WTC11 (cell line): ENCODE data around the gene TRIM60. TPM values are rescaled to one million over a fixed set of nuclear protein-coding genes. Genes with fewer than 3 reads are reported as not detected.
A peak's percentile ranks its signal among the peaks of the same experiment; 100 is the strongest.

Source experiments
- ATAC-seq: fragments of 200-7000 bp; cut with Tn5 transposase; 2 replicates; pipeline ENCODE4 v1.10.0; 2021; ENCODE audit warnings: mild to moderate bottlenecking, moderate library complexity
- CTCF ChIA-PET: fragments of 300-600 bp; sonication (Branson Sonifier 250); formaldehyde crosslinking; loops from one replicate; lab custom pipeline; 2021; ENCODE audit warnings: antibody characterized with exemption; lab: Charles Lee
- POLR2A ChIA-PET: fragments of 350-600 bp; sonication (Branson Sonifier 250); formaldehyde crosslinking; loops from one replicate; lab custom pipeline; 2021; ENCODE audit warnings: antibody characterized with exemption; lab: Charles Lee
- DNase-seq: peaks from one replicate; pipeline ENCODE4 v3.0.0; 2021; ENCODE audit warnings: low spot score
- H3K27ac Mint-ChIP-seq: 2 replicates; pipeline ENCODE4 v1.8.0; 2021; ENCODE audit warnings: mixed read lengths
- H3K27me3 Mint-ChIP-seq: 2 replicates; pipeline ENCODE4 v1.8.0; 2021; ENCODE audit warnings: low read depth, mild to moderate bottlenecking, moderate library complexity, mixed read lengths
- H3K36me3 Mint-ChIP-seq: 2 replicates; pipeline ENCODE4 v1.8.0; 2021; ENCODE audit warnings: mixed read lengths
- H3K4me1 Mint-ChIP-seq: 2 replicates; pipeline ENCODE4 v1.8.0; 2022; ENCODE audit warnings: mixed read lengths
- H3K4me3 Mint-ChIP-seq: 2 replicates; pipeline ENCODE4 v1.8.0; 2021; ENCODE audit warnings: mild to moderate bottlenecking, moderate library complexity, mixed read lengths
- H3K9me3 Mint-ChIP-seq: 2 replicates; pipeline ENCODE4 v1.8.0; 2021; ENCODE audit warnings: mixed read lengths
- ATF1 ChIP-seq: sonication (generic); formaldehyde crosslinking; IDR thresholded peaks from 2 replicates; pipeline ENCODE4 v1.8.1; 2023; ENCODE audit warnings: mild to moderate bottlenecking, moderate library complexity, missing genetic modification reagents
- CBFB ChIP-seq: sonication (generic); formaldehyde crosslinking; IDR thresholded peaks from 2 replicates; pipeline ENCODE4 v1.8.1; 2022; ENCODE audit warnings: mild to moderate bottlenecking, low read depth, missing genetic modification reagents
- E2F5 ChIP-seq: sonication (generic); formaldehyde crosslinking; IDR thresholded peaks from 2 replicates; pipeline ENCODE4 v1.8.1; 2022; ENCODE audit warnings: mild to moderate bottlenecking, moderate library complexity, missing genetic modification reagents
- ESRRA ChIP-seq: sonication (generic); formaldehyde crosslinking; IDR thresholded peaks from 2 replicates; pipeline ENCODE4 v1.8.1; 2022; ENCODE audit warnings: mild to moderate bottlenecking, missing genetic modification reagents, borderline replicate concordance
- FOXK1 ChIP-seq: sonication (generic); formaldehyde crosslinking; IDR thresholded peaks from 2 replicates; pipeline ENCODE4 v1.8.0; 2022; ENCODE audit warnings: mild to moderate bottlenecking, moderate library complexity, missing genetic modification reagents
- FOXP1 ChIP-seq: sonication (generic); formaldehyde crosslinking; IDR thresholded peaks from 2 replicates; pipeline ENCODE4 v1.8.0; 2022; ENCODE audit warnings: missing genetic modification reagents, mild to moderate bottlenecking, moderate library complexity, borderline replicate concordance
- GABPB1 ChIP-seq: sonication (generic); formaldehyde crosslinking; IDR thresholded peaks from 2 replicates; pipeline ENCODE4 v1.8.1; 2023; ENCODE audit warnings: mild to moderate bottlenecking, missing genetic modification reagents
- IRF2 ChIP-seq: sonication (generic); formaldehyde crosslinking; IDR thresholded peaks from 2 replicates; pipeline ENCODE4 v1.8.0; 2022; ENCODE audit warnings: low read depth, missing genetic modification reagents, borderline replicate concordance
- MAX ChIP-seq: sonication (generic); formaldehyde crosslinking; IDR thresholded peaks from 2 replicates; pipeline ENCODE4 v1.8.0; 2022; ENCODE audit warnings: mild to moderate bottlenecking, missing genetic modification reagents
- MXD4 ChIP-seq: fragments of 250-450 bp; sonication (Bioruptor Pico); IDR thresholded peaks from 2 replicates; pipeline ENCODE4 v1.8.0; 2021; ENCODE audit warnings: mild to moderate bottlenecking, moderate library complexity, borderline replicate concordance
- NFYB ChIP-seq: sonication (generic); formaldehyde crosslinking; conservative IDR thresholded peaks from 2 replicates; pipeline ENCODE4 v1.8.0; 2022; ENCODE audit warnings: low read depth, missing genetic modification reagents
- SOX15 ChIP-seq: fragments of 250-450 bp; sonication (Bioruptor Pico); IDR thresholded peaks from 2 replicates; pipeline ENCODE4 v1.9.0; 2021; ENCODE audit warnings: mild to moderate bottlenecking
- TEAD4 ChIP-seq: sonication (generic); formaldehyde crosslinking; IDR thresholded peaks from 2 replicates; pipeline ENCODE4 v1.8.0; 2022; ENCODE audit warnings: mild to moderate bottlenecking, missing genetic modification reagents
- TP53 ChIP-seq: sonication (generic); formaldehyde crosslinking; IDR thresholded peaks from 2 replicates; pipeline ENCODE4 v1.8.1; 2023; ENCODE audit warnings: mild to moderate bottlenecking, missing genetic modification reagents
- USF2 ChIP-seq: sonication (generic); formaldehyde crosslinking; IDR thresholded peaks from 2 replicates; pipeline ENCODE4 v1.8.1; 2023; ENCODE audit warnings: mild to moderate bottlenecking, missing genetic modification reagents, moderate library complexity
- ZBTB43 ChIP-seq: sonication (generic); formaldehyde crosslinking; IDR thresholded peaks from 2 replicates; pipeline ENCODE4 v1.8.1; 2023; ENCODE audit warnings: mild to moderate bottlenecking, missing genetic modification reagents
- ZNF121 ChIP-seq: sonication (generic); formaldehyde crosslinking; IDR thresholded peaks from 2 replicates; pipeline ENCODE4 v1.8.0; 2023; ENCODE audit warnings: missing genetic modification reagents
- ZNF138 ChIP-seq: sonication (generic); formaldehyde crosslinking; conservative IDR thresholded peaks from 2 replicates; pipeline ENCODE4 v1.8.1; 2022; ENCODE audit warnings: mild to moderate bottlenecking, moderate library complexity, missing genetic modification reagents
- ZNF219 ChIP-seq: sonication (generic); formaldehyde crosslinking; IDR thresholded peaks from 2 replicates; pipeline ENCODE4 v1.8.0; 2023; ENCODE audit warnings: missing genetic modification reagents, mild to moderate bottlenecking, borderline replicate concordance
- ZNF532 ChIP-seq: fragments of 250-450 bp; sonication (Bioruptor Pico); IDR thresholded peaks from 2 replicates; pipeline ENCODE4 v1.9.0; 2021; ENCODE audit warnings: mild to moderate bottlenecking, borderline replicate concordance
- total RNA-seq: library from RNA; stranded (reverse); gene quantifications from 3 replicates; pipeline ENCODE4 v1.2.3, GENCODE V29; 2021

TRIM60 gene
- total RNA-seq, 1 experiment from 2014 or later = not detected

- ATAC-seq (no peak), DNase-seq (no peak)
- Mint-ChIP-seq H3K36me3 (no peaks in the 10 kb centered on the region), H3K27ac (no peak overlapping the region), H3K4me1 (peaks cover 4% of the 10 kb centered on the region), H3K9me3 (no peaks in the 10 kb centered on the region), H3K4me3 (no peak overlapping the region), H3K27me3 (no peaks in the 10 kb centered on the region)
- POLR2A ChIA-PET = no interaction called here
- CTCF ChIA-PET = interaction anchor here (0.6 to 3.2 kb wide), 2 partner anchors 11 to 274 kb away, joined by 3 to 15 read pairs; no protein-coding TSS in a partner anchor
- TF ChIP-seq IRF2 (CRISPR knock-in tag) (no peak), E2F5 (CRISPR knock-in tag) (no peak), ZNF121 (CRISPR knock-in tag) (no peak), ESRRA (no peak), MAX (no peak), ZBTB43 (CRISPR knock-in tag) (no peak), CBFB (no peak), MXD4 (no peak)
These were observed 26.4 kb upstream of the TRIM60 start for GRCh38 chr4:165005352-165005925.

- peaks cover 4% of the 10 kb centered on the region for H3K4me1 Mint-ChIP-seq
- no peaks in the 10 kb centered on the region for H3K36me3 Mint-ChIP-seq
- H3K27me3 Mint-ChIP-seq = no peaks in the 10 kb centered on the region
- no peak overlapping the region for H3K27ac Mint-ChIP-seq
- ATAC-seq = peak; percentile 61
- ChIA-PET CTCF (interaction anchor here (1.2 to 3.2 kb wide), 2 partner anchors 10 to 69 kb away, joined by 3 to 15 read pairs; no protein-coding TSS in a partner anchor), POLR2A (no interaction called here)
- TF ChIP-seq ZNF138 (CRISPR knock-in tag) = no peak
- TF ChIP-seq USF2 (CRISPR knock-in tag) = no peak
- TF ChIP-seq FOXP1 (CRISPR knock-in tag) = no peak
- TF ChIP-seq ZNF121 (CRISPR knock-in tag) = no peak
- no peak for TF ChIP-seq E2F5 (CRISPR knock-in tag)
- no peak for TF ChIP-seq SOX15
- no peak for TF ChIP-seq TP53 (CRISPR knock-in tag)
- H3K4me3 Mint-ChIP-seq = no peak overlapping the region
- H3K9me3 Mint-ChIP-seq = no peaks in the 10 kb centered on the region
- DNase-seq = no peak
These were observed 25.3 kb upstream of the TRIM60 start for GRCh38 chr4:165006456-165006855.

- POLR2A ChIA-PET = no interaction called here
These were observed 24.9 kb upstream of the TRIM60 start for GRCh38 chr4:165006886-165007285.

More at GRCh38 chr4:165006886-165007285, 24.9 kb upstream of the TRIM60 start:
- DNase-seq (no peak), ATAC-seq (no peak)
- Mint-ChIP-seq H3K4me1 (no peaks in the 10 kb centered on the region; the same call in 1 of the 2 replicates), H3K27me3 (no peaks in the 10 kb centered on the region), H3K36me3 (no peaks in the 10 kb centered on the region), H3K27ac (no peak overlapping the region), H3K4me3 (no peak overlapping the region), H3K9me3 (no peaks in the 10 kb centered on the region)
- TF ChIP-seq GABPB1 = peak; percentile 33; the same call in 1 of the 2 replicates
- no peak for TF ChIP-seq ZNF219 (CRISPR knock-in tag)
- TF ChIP-seq TEAD4 = no peak
- TF ChIP-seq ZNF121 (CRISPR knock-in tag) = no peak
- TF ChIP-seq ATF1 = no peak
- TF ChIP-seq FOXK1 (CRISPR knock-in tag) = no peak
- TF ChIP-seq ZNF532 (CRISPR knock-in tag) = no peak
- TF ChIP-seq NFYB (CRISPR knock-in tag) = no peak
- CTCF ChIA-PET = interaction anchor here (1.2 to 3.2 kb wide), 2 partner anchors 10 to 69 kb away, joined by 3 to 15 read pairs; no protein-coding TSS in a partner anchor
